Erythroblast (primary cell): ENCODE measurements around the gene ZNF385D.

Experiments used
- DNase-seq, 2 experiments: peaks; one replicate each; lab custom pipeline; 2025; lab: John Stamatoyannopoulos, UW
- GATA1 ChIP-seq: IDR thresholded peaks from 2 replicates; pipeline ENCODE4 v1.6.1; 2011; ENCODE audit warnings: low read depth, mild to moderate bottlenecking, control low read depth, low read length, moderate library complexity
- POLR2A ChIP-seq: IDR thresholded peaks from 2 replicates; pipeline ENCODE4 v1.6.1; 2011; ENCODE audit warnings: mild to moderate bottlenecking, low read length

The ZNF385D gene

DNA sequence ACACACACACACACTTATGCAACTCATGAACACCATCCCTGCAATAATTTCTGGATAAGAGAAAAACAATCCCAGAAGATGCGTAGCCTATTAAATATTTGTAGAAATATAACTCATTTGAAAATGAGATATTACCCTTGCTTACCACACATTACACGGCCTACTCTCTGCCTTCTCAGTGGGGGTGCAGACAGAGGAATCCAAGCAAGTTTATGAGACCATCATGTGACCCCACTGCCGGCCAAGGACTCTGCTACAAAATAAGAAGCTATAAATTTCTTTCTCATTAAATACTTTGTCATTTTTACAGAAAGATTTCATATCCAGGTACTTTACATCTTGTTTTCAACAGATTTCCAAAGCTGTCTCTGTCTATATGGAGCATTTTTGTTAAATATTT is 286.3 kb downstream of the ZNF385D start:
- DNase-seq = no peak
- no peak for TF ChIP-seq GATA1
- TF ChIP-seq POLR2A = no peak

DNA sequence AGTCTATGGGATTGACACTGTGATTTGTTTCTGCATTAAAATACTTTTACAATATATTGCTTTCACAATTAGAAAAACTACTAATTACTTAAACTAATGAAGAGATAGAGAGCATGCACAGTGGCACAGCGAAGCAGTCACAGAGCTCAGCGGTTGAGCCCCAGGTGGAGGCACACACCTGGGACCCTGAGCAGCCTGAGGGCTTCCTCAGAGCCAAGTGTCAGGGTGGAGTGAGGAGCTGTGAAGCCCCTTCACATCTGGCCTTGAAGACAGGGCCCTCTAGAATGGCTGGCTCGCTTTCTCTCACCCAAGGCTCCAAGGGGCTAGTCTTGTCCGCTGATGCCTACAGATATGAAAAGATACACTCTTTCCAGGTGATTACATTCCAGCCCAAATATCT is 287.7 kb downstream of the ZNF385D start:
- no peak for DNase-seq
- TF ChIP-seq POLR2A (no peak), GATA1 (no peak)

DNA sequence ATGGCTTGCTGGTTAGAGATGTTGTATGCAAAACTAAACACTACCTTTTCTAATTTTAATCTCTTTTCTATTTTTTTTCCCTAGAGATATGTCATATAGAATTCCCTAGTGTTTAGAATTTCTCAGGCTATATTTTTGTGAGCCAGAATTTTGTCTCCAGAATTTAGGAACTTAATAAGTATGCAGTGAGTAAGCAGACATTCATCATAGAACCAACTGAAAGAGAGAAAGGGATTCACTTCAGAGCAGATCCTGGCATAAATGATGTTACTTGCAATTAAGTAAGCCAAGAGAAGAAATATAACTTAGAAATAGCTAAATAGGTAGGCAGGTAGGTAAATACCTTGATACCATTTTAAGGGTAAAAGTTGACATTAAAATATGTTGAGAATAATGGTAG is 288.9 kb downstream of the ZNF385D start:
- no peak for DNase-seq
- no peak for TF ChIP-seq GATA1
- TF ChIP-seq POLR2A = no peak

DNA sequence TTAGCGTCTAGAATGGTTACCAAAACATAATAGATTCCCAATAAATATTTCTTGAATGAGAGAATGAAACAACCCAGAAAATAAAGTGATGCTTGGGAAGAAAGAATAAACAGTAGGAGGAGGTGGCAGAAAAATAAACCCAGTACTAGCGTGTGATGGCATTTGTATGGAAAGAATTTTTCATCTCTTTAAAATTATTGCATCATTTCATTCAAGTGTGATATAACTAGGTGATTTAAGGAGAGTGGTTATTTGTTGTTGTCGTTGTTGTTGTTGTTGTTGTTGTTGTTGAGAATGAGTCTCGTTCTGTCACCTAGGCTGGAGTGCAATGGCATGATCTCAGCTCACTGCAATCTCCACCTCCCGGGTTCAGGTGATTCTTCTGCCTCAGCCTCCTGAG is 293.9 kb downstream of the ZNF385D start:
- DNase-seq = no peak
- TF ChIP-seq POLR2A = no peak
- TF ChIP-seq GATA1 = no peak

DNA sequence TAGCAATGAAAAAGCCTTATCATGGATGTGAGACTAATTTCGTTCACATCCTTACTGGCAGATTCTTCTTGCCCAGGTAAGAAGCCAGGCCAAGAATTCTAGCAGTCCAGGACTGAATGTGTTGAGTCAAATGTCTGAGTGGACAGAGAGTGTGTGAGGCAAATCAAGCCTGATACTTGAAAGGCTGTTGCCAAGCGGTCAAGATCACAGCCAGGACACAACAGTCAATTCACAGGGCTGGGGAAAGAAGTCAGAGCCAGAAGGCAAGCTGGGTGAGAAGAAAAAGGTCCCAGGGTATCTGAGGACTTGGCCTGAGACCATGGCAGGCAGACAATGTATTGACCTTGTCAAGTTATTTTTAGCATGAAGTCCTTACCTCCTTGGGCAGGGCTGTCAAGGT is 301.3 kb downstream of the ZNF385D start:
- DNase-seq = no peak
- no peak for TF ChIP-seq GATA1
- no peak for TF ChIP-seq POLR2A

DNA sequence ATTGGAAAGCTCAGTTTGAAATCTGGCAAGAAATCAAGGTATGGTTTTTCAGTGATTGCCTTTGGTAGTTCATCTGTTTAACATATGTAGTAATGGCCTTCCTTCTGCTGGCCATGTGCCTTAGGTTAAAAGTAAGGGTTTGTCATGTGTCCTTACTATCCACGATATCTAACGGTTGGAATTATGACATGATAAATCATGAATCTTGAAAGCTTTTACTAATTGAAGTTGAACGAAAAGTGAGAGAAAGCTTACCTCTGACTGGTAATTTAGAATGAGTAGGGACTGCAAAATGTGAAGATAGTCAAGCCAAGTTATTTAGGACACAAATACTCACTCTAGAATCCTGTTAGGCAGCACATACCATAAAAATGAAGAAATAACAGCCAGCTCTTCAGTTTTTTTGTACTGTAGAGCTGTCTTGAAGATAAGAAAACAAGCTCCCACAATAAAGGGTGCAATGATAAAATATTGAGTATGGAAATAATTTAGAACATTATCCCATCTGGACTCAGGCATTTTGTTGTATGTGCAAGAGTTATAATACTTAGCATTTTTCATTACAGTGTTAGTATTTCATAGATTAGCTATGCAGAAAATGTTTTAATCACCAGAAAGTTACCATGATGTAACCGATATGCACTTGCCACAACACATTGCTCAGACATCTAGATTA is 303.4 kb downstream of the ZNF385D start:
- no peak for TF ChIP-seq POLR2A
- TF ChIP-seq GATA1 = no peak
- no peak for DNase-seq

DNA sequence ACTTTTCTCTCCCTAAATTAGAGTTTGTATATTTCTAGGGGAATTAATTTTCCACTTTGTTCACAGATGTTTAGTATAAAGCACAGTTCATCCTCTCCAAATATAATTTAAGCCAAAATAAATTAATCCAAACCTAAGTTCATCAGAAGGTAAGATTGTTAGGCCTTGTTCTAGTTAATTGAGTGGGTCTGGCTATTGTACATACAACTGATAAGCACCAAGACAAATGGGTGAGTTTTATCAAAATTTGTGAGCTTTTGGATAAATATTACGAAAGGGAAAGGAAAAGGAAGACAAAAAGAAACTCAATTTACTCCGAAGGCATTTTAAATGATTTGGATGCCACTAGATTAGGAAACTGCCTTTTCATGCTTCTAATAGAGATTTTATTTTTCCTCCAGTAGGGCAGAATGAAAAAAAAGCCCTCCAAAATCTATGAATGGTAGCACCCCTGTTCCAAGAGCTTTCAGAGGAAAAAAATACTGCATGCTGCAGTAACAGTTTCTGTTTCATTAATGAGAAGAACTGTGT is 304.0 kb downstream of the ZNF385D start:
- no peak for DNase-seq
- TF ChIP-seq GATA1 = no peak
- TF ChIP-seq POLR2A = no peak

- TF ChIP-seq POLR2A (no peak), GATA1 (no peak)
- no peak for DNase-seq
These were observed 305.0 kb downstream of the ZNF385D start for GRCh38 chr3:21446027-21446426.

DNA sequence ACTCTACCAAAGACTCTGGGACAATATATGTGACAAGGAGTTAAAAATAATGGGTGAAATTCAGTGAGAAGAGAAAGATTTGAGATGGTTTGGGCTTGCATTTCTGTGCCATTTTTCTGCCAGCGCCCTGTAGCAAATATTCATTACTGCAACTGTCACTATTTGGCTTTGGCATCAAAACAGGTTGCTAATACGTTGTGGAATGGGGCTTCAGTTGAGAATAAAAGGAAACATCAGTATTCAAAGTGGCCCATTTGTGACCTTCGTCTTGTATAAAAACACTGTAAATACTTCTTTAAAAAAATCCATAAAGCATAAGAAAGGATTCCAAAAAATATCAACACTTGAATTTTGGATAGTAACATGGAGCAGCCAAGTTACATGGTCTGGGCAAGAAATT is 309.2 kb downstream of the ZNF385D start:
- TF ChIP-seq GATA1 (no peak), POLR2A (no peak)
- DNase-seq = no peak

DNA sequence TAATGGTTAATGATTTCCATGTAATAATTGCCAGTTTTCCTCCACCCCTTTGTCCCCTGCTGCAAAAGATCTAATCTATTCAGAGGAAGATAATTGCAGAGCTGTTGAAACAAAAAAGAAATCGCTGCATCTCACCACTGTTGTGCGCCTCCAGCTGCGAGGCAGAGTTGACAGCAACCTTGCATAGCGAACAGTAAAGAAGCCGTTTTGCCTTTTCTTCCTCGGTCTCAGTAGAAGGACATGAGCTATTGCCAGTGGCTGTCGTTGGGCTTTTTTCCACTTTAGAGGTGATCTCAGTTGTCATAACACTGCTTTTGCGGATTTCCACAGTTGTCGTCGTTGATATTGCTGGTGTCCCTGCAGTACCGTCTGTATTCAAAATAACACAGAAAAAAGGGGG is 314.2 kb downstream of the ZNF385D start:
- no peak for DNase-seq
- no peak for TF ChIP-seq POLR2A
- no peak for TF ChIP-seq GATA1

DNA sequence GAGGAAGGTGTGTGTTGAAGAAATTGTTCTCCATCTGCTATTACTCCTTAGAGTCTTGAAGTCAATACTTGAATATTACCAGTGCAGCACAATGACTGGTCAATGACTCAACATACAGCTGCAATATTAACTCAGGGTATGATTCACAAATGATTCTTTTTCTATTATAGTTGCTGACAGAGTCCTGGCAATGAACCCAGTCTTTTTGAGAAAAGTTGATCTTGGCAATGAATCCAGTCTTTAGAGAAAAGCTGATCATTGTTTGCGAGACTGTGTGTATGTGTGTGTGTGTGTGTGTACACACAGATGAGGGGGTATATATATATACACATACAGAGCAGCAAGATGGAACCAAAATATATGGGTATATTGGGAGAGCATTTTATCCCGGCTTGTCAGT is 315.1 kb downstream of the ZNF385D start:
- DNase-seq = no peak

GRCh38 chr3:21434310-21434709 is 316.7 kb downstream of the ZNF385D start:
- no peak for TF ChIP-seq POLR2A
- no peak for TF ChIP-seq GATA1

More for the DNA sequence above, 315.1 kb downstream of the ZNF385D start:
- no peak for TF ChIP-seq GATA1
- no peak for TF ChIP-seq POLR2A

GRCh38 chr3:21433751-21434150 is 317.3 kb downstream of the ZNF385D start:
- TF ChIP-seq GATA1 (no peak), POLR2A (no peak)
- no peak for DNase-seq

More at GRCh38 chr3:21434310-21434709, 316.7 kb downstream of the ZNF385D start:
- DNase-seq = no peak

GRCh38 chr3:21426920-21427319 is 324.1 kb downstream of the ZNF385D start:
- TF ChIP-seq POLR2A = no peak
- TF ChIP-seq GATA1 = no peak
- DNase-seq = no peak

DNA sequence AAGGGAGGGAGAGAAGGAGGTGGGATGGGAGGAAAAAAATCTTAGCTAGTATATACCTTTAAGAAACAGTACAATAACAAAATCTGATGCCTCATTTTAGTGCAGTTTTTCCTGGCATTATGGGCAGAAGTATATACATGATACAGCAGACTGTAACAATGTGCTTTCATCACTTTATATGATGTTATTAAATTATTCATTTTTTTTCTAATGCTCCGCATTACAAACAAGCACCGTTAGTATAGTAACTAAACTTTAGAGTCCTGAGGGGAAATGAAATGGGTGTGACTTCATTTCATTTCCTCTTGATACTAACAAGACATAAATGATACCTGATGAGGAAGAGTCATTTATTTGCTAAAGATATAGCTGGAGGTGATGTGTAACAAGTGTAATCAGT is 325.3 kb downstream of the ZNF385D start:
- DNase-seq = no peak
- TF ChIP-seq GATA1 = no peak
- TF ChIP-seq POLR2A = no peak

DNA sequence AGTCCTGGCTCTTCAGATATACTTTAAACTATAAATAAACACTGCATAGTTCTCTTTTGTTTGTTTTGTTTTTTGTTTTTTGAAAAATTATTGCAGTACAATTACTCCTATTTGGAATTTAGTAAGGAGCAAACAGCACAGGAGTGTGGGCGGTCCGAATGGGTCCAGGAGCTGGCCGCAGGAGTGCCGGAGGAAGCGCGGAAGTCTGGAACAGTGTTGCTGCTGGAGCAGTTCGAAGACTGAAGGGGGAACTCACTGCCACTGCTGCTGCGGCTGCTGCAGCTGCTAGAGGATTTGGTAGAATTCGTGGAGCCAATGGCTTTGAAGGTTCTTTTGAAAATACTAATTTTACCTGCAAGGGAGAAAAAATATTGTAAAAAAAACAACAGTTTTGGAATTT is 329.9 kb downstream of the ZNF385D start:
- no peak for DNase-seq
- no peak for TF ChIP-seq POLR2A
- no peak for TF ChIP-seq GATA1
